DND-41 (cell line): ENCODE results near the gene BOLA2.
A peak's percentile ranks its signal among the peaks of the same experiment; 100 is the strongest.
"Not testable (repeated sequence)": the region's sequence is repeated elsewhere in the genome, so short reads cannot be mapped to it uniquely, and the experiment has no call there.

Source experiments
- ATAC-seq: fragments of 200-7000 bp; cut with Tn5 transposase; 3 replicates; pipeline ENCODE4 v1.9.1; 2021; ENCODE audit warnings: low read depth; ENCODE audit not compliant: insufficient read depth
- DNase-seq: peaks from one replicate; pipeline ENCODE4 v3.0.0-alpha.2; 2020
- H2AFZ ChIP-seq: 2 replicates; pipeline ENCODE4 v1.6.0; 2012; ENCODE audit warnings: low read depth, low read length
- H3K27ac ChIP-seq: 2 replicates; pipeline ENCODE4 v1.5.1; 2012; ENCODE audit warnings: low read length, inconsistent platforms
- H3K27me3 ChIP-seq: fragments of 200-600 bp; sonication (generic); 2 replicates; pipeline ENCODE4 v1.6.0; 2012; ENCODE audit warnings: low read length, mild to moderate bottlenecking, inconsistent platforms; ENCODE audit not compliant: insufficient read depth, poor library complexity
- H3K36me3 ChIP-seq: 2 replicates; pipeline ENCODE4 v1.5.1; 2012; ENCODE audit warnings: low read length, inconsistent platforms; ENCODE audit not compliant: insufficient read depth
- H3K4me1 ChIP-seq: 2 replicates; pipeline ENCODE4 v1.5.1; 2012; ENCODE audit warnings: mild to moderate bottlenecking, low read length; ENCODE audit not compliant: insufficient read depth
- H3K4me2 ChIP-seq: 2 replicates; pipeline ENCODE4 v1.6.0; 2012; ENCODE audit warnings: mild to moderate bottlenecking, moderate library complexity, low read length, inconsistent platforms; ENCODE audit not compliant: insufficient read depth
- H3K4me3 ChIP-seq, 2 experiments: fragments of 200-600 bp in 1 of 2; shearing (Covaris generic) in 1 of 2; 2 replicates each; pipeline ENCODE4 v1.5.1; 2012 to 2016; ENCODE audit warnings: inconsistent platforms in 2 of 2, low read length in 2 of 2, mild to moderate bottlenecking in 2 of 2, low read depth in 1 of 2, moderate library complexity in 1 of 2
- H3K79me2 ChIP-seq: 2 replicates; pipeline ENCODE4 v1.6.0; 2012; ENCODE audit warnings: low read length, inconsistent platforms; ENCODE audit not compliant: insufficient read depth
- H3K9ac ChIP-seq: 2 replicates; pipeline ENCODE4 v1.6.0; 2012; ENCODE audit warnings: low read depth, mild to moderate bottlenecking, inconsistent platforms, low read length, moderate library complexity
- H3K9me3 ChIP-seq: 2 replicates; pipeline ENCODE4 v1.5.1; 2012; ENCODE audit warnings: low read length, moderate library complexity, mild to moderate bottlenecking, inconsistent platforms; ENCODE audit not compliant: insufficient read depth, severe bottlenecking
- H4K20me1 ChIP-seq: 2 replicates; pipeline ENCODE4 v1.6.0; 2012; ENCODE audit warnings: low read length; ENCODE audit not compliant: insufficient read depth

BOLA2 gene

DNA sequence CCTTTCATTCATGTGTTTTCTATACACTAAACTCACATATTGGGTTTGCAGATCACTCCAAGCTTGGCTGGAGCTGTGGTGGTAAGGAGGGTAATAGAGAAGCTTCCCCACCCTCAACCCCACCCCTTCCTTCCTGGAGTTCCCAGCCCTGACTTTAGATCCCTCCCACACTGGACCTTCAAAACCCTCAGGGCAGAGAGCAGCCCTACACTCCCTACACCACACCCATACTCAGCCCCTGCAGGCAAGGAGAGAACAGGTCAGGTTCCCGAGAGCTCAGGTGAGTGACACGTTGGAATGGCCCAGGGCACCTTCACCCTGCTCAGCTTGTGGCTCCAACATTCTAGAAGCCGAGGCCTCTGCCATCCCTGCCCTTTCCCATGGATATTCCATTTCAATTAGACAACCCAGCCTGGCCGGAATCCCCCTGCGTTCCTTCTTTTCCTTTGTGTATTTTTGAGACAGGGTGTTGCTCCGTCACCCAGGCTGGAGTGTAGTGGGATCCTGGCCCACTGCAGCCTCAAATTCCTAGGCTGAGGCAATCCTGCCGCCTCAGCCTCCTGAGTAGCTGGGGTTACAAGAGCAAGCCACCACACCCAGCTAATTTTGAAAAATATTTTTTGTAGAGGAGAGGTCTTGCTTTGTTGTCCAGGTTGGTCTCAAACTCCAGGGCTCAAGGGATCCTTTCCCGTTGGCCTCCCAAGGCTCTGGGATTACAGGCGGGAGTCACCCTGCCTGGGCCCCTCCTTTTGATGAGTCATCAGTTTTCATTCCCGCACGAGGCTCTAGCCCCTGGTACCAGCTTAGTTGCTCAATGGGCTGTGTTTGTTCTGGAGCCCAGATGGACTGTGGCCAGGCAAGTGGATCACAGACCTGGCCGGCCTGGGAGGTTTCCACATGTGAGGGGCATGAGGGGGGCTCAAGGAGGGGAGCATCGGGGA lies 5.8 kb upstream of the BOLA2 start, which contains the start of gene SULT1A4:
TSS of gene SULT1A4 (plus strand) at position 208 of the 941 bp plus-strand sequence. CDS start 1,473 bp downstream, outside the sequence.
- not testable (repeated sequence) for H4K20me1 ChIP-seq, H3K4me3 ChIP-seq, DNase-seq, H3K27me3 ChIP-seq, H3K36me3 ChIP-seq, H3K4me2 ChIP-seq, H2AFZ ChIP-seq, H3K79me2 ChIP-seq, H3K9ac ChIP-seq, H3K4me1 ChIP-seq, H3K27ac ChIP-seq, H3K9me3 ChIP-seq, ATAC-seq

DNA sequence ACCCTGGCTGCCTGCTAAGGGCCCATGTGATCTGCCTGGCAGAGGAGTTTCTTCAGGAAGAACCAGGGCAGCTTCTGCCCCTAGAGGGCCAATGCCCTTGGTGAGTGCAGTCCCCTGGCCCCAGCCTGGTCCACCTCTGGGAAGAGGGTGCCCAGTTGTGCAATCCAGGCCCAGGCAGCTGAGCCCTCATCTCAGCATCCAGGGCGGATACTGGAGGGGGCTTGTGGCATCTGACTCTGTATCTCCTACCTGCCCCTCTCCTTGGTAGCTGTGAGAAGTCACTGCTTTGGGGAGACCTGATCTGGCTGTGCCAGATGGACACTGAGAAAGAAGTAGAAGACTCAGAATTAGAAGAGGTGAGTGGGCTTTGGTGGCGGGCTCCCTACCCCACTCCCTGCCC lies 3.5 kb upstream of the BOLA2 start:
- H3K9me3 ChIP-seq, DNase-seq, H3K79me2 ChIP-seq, H3K4me2 ChIP-seq, H3K9ac ChIP-seq, H3K36me3 ChIP-seq, H4K20me1 ChIP-seq, H2AFZ ChIP-seq, H3K27me3 ChIP-seq, H3K27ac ChIP-seq, H3K4me1 ChIP-seq, H3K4me3 ChIP-seq, ATAC-seq: not testable (repeated sequence)

DNA sequence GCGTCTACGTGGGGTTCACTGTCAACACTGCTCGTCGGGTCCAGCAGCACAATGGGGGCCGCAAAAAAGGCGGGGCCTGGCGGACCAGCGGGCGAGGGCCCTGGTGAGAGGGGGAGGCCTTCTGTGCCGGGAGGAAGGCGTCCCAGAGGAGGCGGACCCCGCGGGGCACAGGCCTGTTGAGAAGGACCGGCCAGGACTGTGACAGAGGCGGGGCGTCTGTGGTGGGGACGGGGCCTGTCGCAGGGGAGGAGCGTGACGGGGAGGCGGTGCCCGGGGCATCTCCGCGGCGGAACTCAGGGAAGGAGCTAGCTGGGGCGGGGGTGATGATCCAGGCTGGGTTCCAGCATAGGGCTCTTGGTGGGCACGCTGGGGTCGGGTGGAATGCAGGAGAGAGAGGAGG lies 677 bp upstream of the BOLA2 start:
- H3K9ac ChIP-seq, H2AFZ ChIP-seq, H3K4me1 ChIP-seq, H3K27ac ChIP-seq, H3K9me3 ChIP-seq, H4K20me1 ChIP-seq, DNase-seq, H3K79me2 ChIP-seq, H3K4me2 ChIP-seq, H3K27me3 ChIP-seq, H3K36me3 ChIP-seq, H3K4me3 ChIP-seq: not testable (repeated sequence)
- ATAC-seq = peak; percentile 76

DNA sequence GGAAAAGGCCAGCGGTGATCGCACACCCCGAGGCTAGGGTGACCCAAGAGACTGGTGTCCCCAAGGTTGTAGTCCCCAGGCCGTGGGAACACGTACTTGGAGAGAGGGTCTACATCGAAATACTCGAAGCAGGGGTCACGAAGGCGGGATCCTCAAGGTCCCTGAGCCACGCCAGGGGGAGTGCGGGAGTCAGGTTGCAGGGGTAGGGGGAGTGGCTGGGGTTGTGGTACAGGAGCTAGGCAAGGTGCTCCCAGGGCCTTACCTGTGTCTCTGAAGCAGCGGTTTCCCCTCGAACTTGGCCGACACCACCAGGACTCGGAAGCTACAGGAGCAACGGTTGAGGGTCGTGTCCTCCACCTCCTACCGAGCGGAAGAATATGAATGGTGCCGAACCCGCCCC lies 397 bp downstream of the BOLA2 start:
- peak; percentile 15 for ATAC-seq

DNA sequence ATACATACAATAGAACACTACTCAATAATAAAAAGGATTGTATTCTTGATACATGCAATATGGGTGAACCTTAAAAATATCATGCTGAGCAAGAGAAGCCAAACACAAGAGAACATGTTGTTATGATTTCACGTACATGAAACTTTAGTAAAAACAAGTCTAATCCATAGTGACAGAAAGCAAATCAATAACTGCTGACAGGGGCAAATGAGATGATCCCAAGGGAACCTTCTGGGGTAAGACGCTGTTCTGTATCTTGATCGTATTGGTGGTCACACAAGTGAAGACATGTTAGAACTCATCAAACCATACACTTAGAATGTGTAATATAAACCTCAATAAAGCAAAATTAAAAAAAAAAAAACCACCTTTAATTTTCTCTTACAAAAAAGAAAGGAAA lies 28.8 kb downstream of the BOLA2 start:
- not testable (repeated sequence) for ATAC-seq, H4K20me1 ChIP-seq

More for the DNA sequence above, 397 bp downstream of the BOLA2 start:
- not testable (repeated sequence) for H3K27me3 ChIP-seq, DNase-seq, H3K4me1 ChIP-seq, H3K4me2 ChIP-seq, H3K27ac ChIP-seq, H3K79me2 ChIP-seq, H3K9me3 ChIP-seq, H3K9ac ChIP-seq, H2AFZ ChIP-seq, H3K36me3 ChIP-seq, H4K20me1 ChIP-seq, H3K4me3 ChIP-seq

DNA sequence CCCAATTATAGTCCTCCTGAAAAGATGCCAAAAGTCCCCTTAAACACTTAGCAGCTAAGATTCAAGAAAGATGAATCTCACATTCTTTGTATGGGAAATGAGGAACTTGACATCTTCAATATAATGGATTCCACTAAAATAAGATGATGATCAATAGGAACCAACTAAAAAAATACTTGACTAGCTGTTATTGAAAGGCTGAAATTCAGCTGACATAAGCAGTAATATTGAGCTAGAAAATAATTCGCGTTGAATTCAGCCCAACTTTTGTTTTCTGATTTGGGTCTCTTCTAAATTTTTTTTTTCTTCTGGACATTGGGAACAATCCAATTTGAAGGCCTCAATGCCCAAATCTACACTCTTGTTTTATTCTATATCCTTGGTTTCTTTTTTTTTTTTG lies 30.6 kb downstream of the BOLA2 start:
- H3K79me2 ChIP-seq, DNase-seq, H4K20me1 ChIP-seq, H3K4me1 ChIP-seq, H2AFZ ChIP-seq, H3K4me2 ChIP-seq, ATAC-seq, H3K4me3 ChIP-seq, H3K9me3 ChIP-seq, H3K9ac ChIP-seq, H3K27me3 ChIP-seq, H3K36me3 ChIP-seq, H3K27ac ChIP-seq: not testable (repeated sequence)

More for the DNA sequence above, 28.8 kb downstream of the BOLA2 start:
- H3K9me3 ChIP-seq, H3K4me2 ChIP-seq, DNase-seq, H3K36me3 ChIP-seq, H3K4me3 ChIP-seq, H3K4me1 ChIP-seq, H3K79me2 ChIP-seq, H2AFZ ChIP-seq, H3K9ac ChIP-seq, H3K27ac ChIP-seq, H3K27me3 ChIP-seq: not testable (repeated sequence)

DNA sequence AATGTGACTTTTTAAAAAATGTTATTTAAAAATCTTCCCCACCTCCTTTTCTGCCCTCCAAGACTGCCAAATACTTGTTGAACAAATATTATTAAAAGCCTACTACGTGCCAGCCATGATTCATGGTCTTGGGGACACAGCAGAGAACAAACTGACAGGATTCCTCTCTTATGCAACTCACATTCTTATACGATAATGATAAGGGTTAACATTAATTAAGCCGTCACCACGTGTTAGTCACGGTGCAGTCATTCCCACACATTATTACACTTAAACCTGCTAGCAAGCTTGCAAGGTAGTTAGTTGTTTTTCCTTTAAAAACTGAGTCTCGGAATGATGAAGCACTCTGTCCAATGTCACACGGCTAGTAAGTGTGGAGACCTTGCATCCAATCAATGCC lies 48.9 kb downstream of the BOLA2 start:
- H3K79me2 ChIP-seq, ATAC-seq, H3K27me3 ChIP-seq, H3K9me3 ChIP-seq, H3K27ac ChIP-seq, H3K36me3 ChIP-seq, H3K4me3 ChIP-seq, H3K4me2 ChIP-seq, H4K20me1 ChIP-seq, H3K9ac ChIP-seq, DNase-seq, H2AFZ ChIP-seq, H3K4me1 ChIP-seq: not testable (repeated sequence)
